Osteoblast (primary cell): ENCODE measurements around the gene OGDH. TPM values are rescaled to one million over a fixed set of nuclear protein-coding genes. Genes with fewer than 3 reads are reported as not detected.

Experiments
- DNase-seq: peaks from one replicate; pipeline ENCODE4 v3.0.0; 2011; ENCODE audit warnings: low spot score, mixed read lengths; ENCODE audit not compliant: insufficient read length; ENCODE audit errors: missing footprints
- H2AFZ ChIP-seq: 2 replicates; pipeline ENCODE4 v1.6.0; 2011; ENCODE audit warnings: mild to moderate bottlenecking, low read length
- H3K27ac ChIP-seq: 2 replicates; pipeline ENCODE4 v1.5.1; 2011; ENCODE audit warnings: mild to moderate bottlenecking, low read depth, low read length, moderate library complexity
- H3K27me3 ChIP-seq: 2 replicates; pipeline ENCODE4 v1.6.0; 2012; ENCODE audit warnings: mild to moderate bottlenecking, control low read depth, inconsistent platforms, low read length, moderate library complexity; ENCODE audit not compliant: insufficient read depth
- H3K36me3 ChIP-seq: 2 replicates; pipeline ENCODE4 v1.5.1; 2011; ENCODE audit warnings: mild to moderate bottlenecking, low read length, control low read depth, moderate library complexity; ENCODE audit not compliant: insufficient read depth
- H3K4me1 ChIP-seq: 2 replicates; pipeline ENCODE4 v1.5.1; 2011; ENCODE audit warnings: mild to moderate bottlenecking, low read length, control low read depth, moderate library complexity; ENCODE audit not compliant: insufficient read depth
- H3K4me2 ChIP-seq: 2 replicates; pipeline ENCODE4 v1.6.0; 2011; ENCODE audit warnings: mild to moderate bottlenecking, low read length; ENCODE audit not compliant: insufficient read depth
- H3K4me3 ChIP-seq: fragments of 200-600 bp; sonication (generic); 3 replicates; pipeline ENCODE4 v1.5.1; 2012; ENCODE audit warnings: mild to moderate bottlenecking, low read length, inconsistent platforms; ENCODE audit not compliant: insufficient read depth
- H3K79me2 ChIP-seq: 2 replicates; pipeline ENCODE4 v1.6.0; 2012; ENCODE audit warnings: mild to moderate bottlenecking, low read length, control low read depth, inconsistent platforms; ENCODE audit not compliant: insufficient read depth
- H3K9me3 ChIP-seq: 2 replicates; pipeline ENCODE4 v1.5.1; 2011; ENCODE audit warnings: low read depth, low read length, control low read depth
- H4K20me1 ChIP-seq: 2 replicates; pipeline ENCODE4 v1.6.0; 2012; ENCODE audit warnings: mild to moderate bottlenecking, low read length, control low read depth; ENCODE audit not compliant: insufficient read depth
- CTCF ChIP-seq: IDR thresholded peaks from 2 replicates; pipeline ENCODE4 v1.5.1; 2011; ENCODE audit warnings: mild to moderate bottlenecking, low read depth, low read length, moderate library complexity; ENCODE audit errors: extremely low read depth
- total RNA-seq: library from RNA; depleted of rRNA; stranded (reverse); fragments of >200 nt; gene quantifications from 2 replicates; pipeline ENCODE4 v1.2.3, GENCODE V29; 2012

The OGDH gene
- total RNA-seq, 1 donor, result 64.4 TPM

- no peak for DNase-seq
- peaks cover 30% of the 10 kb centered on the region for H3K36me3 ChIP-seq
- no peaks in the 10 kb centered on the region for H3K27me3 ChIP-seq
- H3K9me3 ChIP-seq, result no peaks in the 10 kb centered on the region
- no peak overlapping the region for H3K4me2 ChIP-seq
- no peak overlapping the region for H3K27ac ChIP-seq
- H3K4me3 ChIP-seq, result no peak overlapping the region
- H4K20me1 ChIP-seq, result peaks cover 2% of the 10 kb centered on the region
- H3K79me2 ChIP-seq, result peaks cover 9% of the 10 kb centered on the region
- no peaks in the 10 kb centered on the region for H3K4me1 ChIP-seq
- H2AFZ ChIP-seq, result no peak overlapping the region
- TF ChIP-seq CTCF, result no peak
These were observed 40.7 kb downstream of the OGDH start for GRCh38 chr7:44646921-44647636.

GRCh38 chr7:44647981-44648714, 41.7 kb downstream of the OGDH start:
- Histone ChIP-seq H3K9me3 (no peaks in the 10 kb centered on the region), H3K79me2 (peaks cover 6% of the 10 kb centered on the region), H3K27ac (no peak overlapping the region), H2AFZ (no peak overlapping the region), H3K36me3 (peaks cover 32% of the 10 kb centered on the region), H3K4me3 (no peak overlapping the region), H3K4me2 (no peak overlapping the region), H3K27me3 (no peaks in the 10 kb centered on the region), H3K4me1 (no peaks in the 10 kb centered on the region), H4K20me1 (peaks cover 2% of the 10 kb centered on the region)
- no peak for TF ChIP-seq CTCF
- DNase-seq, result no peak

- no peaks in the 10 kb centered on the region for H3K79me2 ChIP-seq
- peaks cover 2% of the 10 kb centered on the region for H4K20me1 ChIP-seq
- H3K36me3 ChIP-seq, result peaks cover 40% of the 10 kb centered on the region
- no peak overlapping the region for H3K4me2 ChIP-seq
- H3K27me3 ChIP-seq, result no peaks in the 10 kb centered on the region
- no peak for DNase-seq
- no peaks in the 10 kb centered on the region for H3K9me3 ChIP-seq
- no peak overlapping the region for H3K27ac ChIP-seq
- no peak overlapping the region for H3K4me3 ChIP-seq
- H3K4me1 ChIP-seq, result no peaks in the 10 kb centered on the region
- no peak for TF ChIP-seq CTCF
- H2AFZ ChIP-seq, result no peak overlapping the region
These were observed 43.8 kb downstream of the OGDH start for GRCh38 chr7:44650242-44650641.

- no peak for DNase-seq
- no peak overlapping the region for H3K4me3 ChIP-seq
- peaks cover 2% of the 10 kb centered on the region for H4K20me1 ChIP-seq
- H3K79me2 ChIP-seq, result no peaks in the 10 kb centered on the region
- TF ChIP-seq CTCF, result no peak
- no peaks in the 10 kb centered on the region for H3K4me1 ChIP-seq
- no peak overlapping the region for H2AFZ ChIP-seq
- no peaks in the 10 kb centered on the region for H3K9me3 ChIP-seq
- no peak overlapping the region for H3K4me2 ChIP-seq
- no peak overlapping the region for H3K27ac ChIP-seq
- no peaks in the 10 kb centered on the region for H3K27me3 ChIP-seq
- H3K36me3 ChIP-seq, result peaks cover 42% of the 10 kb centered on the region
These were observed 44.3 kb downstream of the OGDH start for GRCh38 chr7:44650772-44651171.
